Measurements from ENCODE around the gene SCG3.

DNA sequence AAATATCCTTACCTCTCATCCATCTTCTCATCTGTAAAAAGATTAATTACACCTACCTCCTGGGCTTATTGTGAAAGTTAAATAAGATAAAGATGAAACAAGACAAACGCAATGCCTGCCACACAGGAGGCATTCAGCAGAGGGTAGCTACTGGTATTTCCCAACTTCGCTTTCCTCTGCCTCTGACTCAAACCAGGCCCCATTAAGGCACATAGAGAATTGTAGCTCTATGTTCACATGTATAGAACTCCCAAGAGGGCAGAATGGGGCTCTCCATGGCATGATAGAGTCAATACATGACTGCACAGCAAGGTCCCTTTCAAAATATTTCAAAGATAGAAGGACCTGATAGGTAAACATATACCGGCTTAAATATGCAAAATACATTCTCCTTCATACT lies 54.8 kb downstream of the SCG3 start:
- TF ChIP-seq, protein P1, sequence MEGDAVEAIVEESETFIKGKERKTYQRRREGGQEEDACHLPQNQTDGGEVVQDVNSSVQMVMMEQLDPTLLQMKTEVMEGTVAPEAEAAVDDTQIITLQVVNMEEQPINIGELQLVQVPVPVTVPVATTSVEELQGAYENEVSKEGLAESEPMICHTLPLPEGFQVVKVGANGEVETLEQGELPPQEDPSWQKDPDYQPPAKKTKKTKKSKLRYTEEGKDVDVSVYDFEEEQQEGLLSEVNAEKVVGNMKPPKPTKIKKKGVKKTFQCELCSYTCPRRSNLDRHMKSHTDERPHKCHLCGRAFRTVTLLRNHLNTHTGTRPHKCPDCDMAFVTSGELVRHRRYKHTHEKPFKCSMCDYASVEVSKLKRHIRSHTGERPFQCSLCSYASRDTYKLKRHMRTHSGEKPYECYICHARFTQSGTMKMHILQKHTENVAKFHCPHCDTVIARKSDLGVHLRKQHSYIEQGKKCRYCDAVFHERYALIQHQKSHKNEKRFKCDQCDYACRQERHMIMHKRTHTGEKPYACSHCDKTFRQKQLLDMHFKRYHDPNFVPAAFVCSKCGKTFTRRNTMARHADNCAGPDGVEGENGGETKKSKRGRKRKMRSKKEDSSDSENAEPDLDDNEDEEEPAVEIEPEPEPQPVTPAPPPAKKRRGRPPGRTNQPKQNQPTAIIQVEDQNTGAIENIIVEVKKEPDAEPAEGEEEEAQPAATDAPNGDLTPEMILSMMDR (IDR thresholded peaks at IDR 0.05): no peak
- TF ChIP-seq ETV6 (CRISPR knock-in tag; IDR thresholded peaks at IDR 0.05): no peak
- no peak for TF ChIP-seq SMAD3 (CRISPR knock-in tag; IDR thresholded peaks at IDR 0.05; ENCODE audit: borderline replicate concordance)
- TF ChIP-seq, protein P2, sequence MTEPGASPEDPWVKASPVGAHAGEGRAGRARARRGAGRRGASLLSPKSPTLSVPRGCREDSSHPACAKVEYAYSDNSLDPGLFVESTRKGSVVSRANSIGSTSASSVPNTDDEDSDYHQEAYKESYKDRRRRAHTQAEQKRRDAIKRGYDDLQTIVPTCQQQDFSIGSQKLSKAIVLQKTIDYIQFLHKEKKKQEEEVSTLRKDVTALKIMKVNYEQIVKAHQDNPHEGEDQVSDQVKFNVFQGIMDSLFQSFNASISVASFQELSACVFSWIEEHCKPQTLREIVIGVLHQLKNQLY (CRISPR knock-in tag; IDR thresholded peaks at IDR 0.05): no peak
- TF ChIP-seq ZBTB21 (CRISPR knock-in tag; IDR thresholded peaks at IDR 0.05; ENCODE audit: borderline replicate concordance): no peak
- TF ChIP-seq, protein P3, sequence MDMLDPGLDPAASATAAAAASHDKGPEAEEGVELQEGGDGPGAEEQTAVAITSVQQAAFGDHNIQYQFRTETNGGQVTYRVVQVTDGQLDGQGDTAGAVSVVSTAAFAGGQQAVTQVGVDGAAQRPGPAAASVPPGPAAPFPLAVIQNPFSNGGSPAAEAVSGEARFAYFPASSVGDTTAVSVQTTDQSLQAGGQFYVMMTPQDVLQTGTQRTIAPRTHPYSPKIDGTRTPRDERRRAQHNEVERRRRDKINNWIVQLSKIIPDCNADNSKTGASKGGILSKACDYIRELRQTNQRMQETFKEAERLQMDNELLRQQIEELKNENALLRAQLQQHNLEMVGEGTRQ (CRISPR knock-in tag; IDR thresholded peaks at IDR 0.05): no peak
- TF ChIP-seq, protein P4, sequence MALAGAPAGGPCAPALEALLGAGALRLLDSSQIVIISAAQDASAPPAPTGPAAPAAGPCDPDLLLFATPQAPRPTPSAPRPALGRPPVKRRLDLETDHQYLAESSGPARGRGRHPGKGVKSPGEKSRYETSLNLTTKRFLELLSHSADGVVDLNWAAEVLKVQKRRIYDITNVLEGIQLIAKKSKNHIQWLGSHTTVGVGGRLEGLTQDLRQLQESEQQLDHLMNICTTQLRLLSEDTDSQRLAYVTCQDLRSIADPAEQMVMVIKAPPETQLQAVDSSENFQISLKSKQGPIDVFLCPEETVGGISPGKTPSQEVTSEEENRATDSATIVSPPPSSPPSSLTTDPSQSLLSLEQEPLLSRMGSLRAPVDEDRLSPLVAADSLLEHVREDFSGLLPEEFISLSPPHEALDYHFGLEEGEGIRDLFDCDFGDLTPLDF (CRISPR knock-in tag; IDR thresholded peaks at IDR 0.05): no peak
- TF ChIP-seq, protein P5, sequence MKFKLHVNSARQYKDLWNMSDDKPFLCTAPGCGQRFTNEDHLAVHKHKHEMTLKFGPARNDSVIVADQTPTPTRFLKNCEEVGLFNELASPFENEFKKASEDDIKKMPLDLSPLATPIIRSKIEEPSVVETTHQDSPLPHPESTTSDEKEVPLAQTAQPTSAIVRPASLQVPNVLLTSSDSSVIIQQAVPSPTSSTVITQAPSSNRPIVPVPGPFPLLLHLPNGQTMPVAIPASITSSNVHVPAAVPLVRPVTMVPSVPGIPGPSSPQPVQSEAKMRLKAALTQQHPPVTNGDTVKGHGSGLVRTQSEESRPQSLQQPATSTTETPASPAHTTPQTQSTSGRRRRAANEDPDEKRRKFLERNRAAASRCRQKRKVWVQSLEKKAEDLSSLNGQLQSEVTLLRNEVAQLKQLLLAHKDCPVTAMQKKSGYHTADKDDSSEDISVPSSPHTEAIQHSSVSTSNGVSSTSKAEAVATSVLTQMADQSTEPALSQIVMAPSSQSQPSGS (CRISPR knock-in tag; IDR thresholded peaks at IDR 0.05; ENCODE audit: borderline replicate concordance, low read depth): no peak
- TF ChIP-seq, protein P6, sequence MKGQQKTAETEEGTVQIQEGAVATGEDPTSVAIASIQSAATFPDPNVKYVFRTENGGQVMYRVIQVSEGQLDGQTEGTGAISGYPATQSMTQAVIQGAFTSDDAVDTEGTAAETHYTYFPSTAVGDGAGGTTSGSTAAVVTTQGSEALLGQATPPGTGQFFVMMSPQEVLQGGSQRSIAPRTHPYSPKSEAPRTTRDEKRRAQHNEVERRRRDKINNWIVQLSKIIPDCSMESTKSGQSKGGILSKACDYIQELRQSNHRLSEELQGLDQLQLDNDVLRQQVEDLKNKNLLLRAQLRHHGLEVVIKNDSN (CRISPR knock-in tag; IDR thresholded peaks at IDR 0.05): no peak
- TF ChIP-seq, protein P7, sequence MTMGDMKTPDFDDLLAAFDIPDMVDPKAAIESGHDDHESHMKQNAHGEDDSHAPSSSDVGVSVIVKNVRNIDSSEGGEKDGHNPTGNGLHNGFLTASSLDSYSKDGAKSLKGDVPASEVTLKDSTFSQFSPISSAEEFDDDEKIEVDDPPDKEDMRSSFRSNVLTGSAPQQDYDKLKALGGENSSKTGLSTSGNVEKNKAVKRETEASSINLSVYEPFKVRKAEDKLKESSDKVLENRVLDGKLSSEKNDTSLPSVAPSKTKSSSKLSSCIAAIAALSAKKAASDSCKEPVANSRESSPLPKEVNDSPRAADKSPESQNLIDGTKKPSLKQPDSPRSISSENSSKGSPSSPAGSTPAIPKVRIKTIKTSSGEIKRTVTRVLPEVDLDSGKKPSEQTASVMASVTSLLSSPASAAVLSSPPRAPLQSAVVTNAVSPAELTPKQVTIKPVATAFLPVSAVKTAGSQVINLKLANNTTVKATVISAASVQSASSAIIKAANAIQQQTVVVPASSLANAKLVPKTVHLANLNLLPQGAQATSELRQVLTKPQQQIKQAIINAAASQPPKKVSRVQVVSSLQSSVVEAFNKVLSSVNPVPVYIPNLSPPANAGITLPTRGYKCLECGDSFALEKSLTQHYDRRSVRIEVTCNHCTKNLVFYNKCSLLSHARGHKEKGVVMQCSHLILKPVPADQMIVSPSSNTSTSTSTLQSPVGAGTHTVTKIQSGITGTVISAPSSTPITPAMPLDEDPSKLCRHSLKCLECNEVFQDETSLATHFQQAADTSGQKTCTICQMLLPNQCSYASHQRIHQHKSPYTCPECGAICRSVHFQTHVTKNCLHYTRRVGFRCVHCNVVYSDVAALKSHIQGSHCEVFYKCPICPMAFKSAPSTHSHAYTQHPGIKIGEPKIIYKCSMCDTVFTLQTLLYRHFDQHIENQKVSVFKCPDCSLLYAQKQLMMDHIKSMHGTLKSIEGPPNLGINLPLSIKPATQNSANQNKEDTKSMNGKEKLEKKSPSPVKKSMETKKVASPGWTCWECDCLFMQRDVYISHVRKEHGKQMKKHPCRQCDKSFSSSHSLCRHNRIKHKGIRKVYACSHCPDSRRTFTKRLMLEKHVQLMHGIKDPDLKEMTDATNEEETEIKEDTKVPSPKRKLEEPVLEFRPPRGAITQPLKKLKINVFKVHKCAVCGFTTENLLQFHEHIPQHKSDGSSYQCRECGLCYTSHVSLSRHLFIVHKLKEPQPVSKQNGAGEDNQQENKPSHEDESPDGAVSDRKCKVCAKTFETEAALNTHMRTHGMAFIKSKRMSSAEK (CRISPR knock-in tag; IDR thresholded peaks at IDR 0.05; ENCODE audit: borderline replicate concordance): no peak
- TF ChIP-seq CREM (CRISPR knock-in tag; IDR thresholded peaks at IDR 0.05): no peak
- TF ChIP-seq, protein P8, sequence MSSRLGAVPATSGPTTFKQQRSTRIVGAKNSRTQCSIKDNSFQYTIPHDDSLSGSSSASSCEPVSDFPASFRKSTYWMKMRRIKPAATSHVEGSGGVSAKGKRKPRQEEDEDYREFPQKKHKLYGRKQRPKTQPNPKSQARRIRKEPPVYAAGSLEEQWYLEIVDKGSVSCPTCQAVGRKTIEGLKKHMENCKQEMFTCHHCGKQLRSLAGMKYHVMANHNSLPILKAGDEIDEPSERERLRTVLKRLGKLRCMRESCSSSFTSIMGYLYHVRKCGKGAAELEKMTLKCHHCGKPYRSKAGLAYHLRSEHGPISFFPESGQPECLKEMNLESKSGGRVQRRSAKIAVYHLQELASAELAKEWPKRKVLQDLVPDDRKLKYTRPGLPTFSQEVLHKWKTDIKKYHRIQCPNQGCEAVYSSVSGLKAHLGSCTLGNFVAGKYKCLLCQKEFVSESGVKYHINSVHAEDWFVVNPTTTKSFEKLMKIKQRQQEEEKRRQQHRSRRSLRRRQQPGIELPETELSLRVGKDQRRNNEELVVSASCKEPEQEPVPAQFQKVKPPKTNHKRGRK (CRISPR knock-in tag; IDR thresholded peaks at IDR 0.05; ENCODE audit: borderline replicate concordance): no peak
- TF ChIP-seq NFYB (CRISPR knock-in tag; conservative IDR thresholded peaks at IDR 0.05; ENCODE audit: low read depth): no peak

Measured in WTC11 (cell line).